ENCODE data around the gene NLN. TPM values are rescaled to one million over a fixed set of nuclear protein-coding genes. Genes with fewer than 3 reads are reported as not detected.

Gene NLN
- total and polyA plus RNA-seq, 2 donors from 2014 or later, result 6.2 to 25.0 TPM

GRCh38 chr5:65682148-65682547, 39.9 kb upstream of the NLN start:
- no peak for TF ChIP-seq CTCF (IDR thresholded peaks at IDR 0.05; ENCODE audit: borderline replicate concordance, extremely low read depth, insufficient read depth)

GRCh38 chr5:65693121-65693520, 28.9 kb upstream of the NLN start:
- no peak overlapping the region for H3K27ac ChIP-seq (ENCODE audit: low read depth in 2 of 2, low read length in 2 of 2)
- no peaks in the 10 kb centered on the region for H3K9me3 ChIP-seq (ENCODE audit: control insufficient read depth in 2 of 3, insufficient read depth in 1 of 3, low read length in 3 of 3)
- no peak overlapping the region for H3K4me3 ChIP-seq (ENCODE audit: low read length in 3 of 3)
- H3K4me1 ChIP-seq (ENCODE audit: control insufficient read depth in 2 of 3, insufficient read depth in 2 of 3, low read depth in 1 of 3, low read length in 3 of 3), result peaks cover 0 to 2% (median 0%) of the 10 kb centered on the region in 3 donors
- FAIRE-seq, result no peak
- no peak for TF ChIP-seq CTCF (IDR thresholded peaks at IDR 0.05; ENCODE audit: borderline replicate concordance, extremely low read depth, insufficient read depth)
- DNase-seq, result no peak
- no peaks in the 10 kb centered on the region for H3K36me3 ChIP-seq (ENCODE audit: control insufficient read depth in 2 of 3, insufficient read depth in 3 of 3, low read length in 3 of 3)
- H3K27me3 ChIP-seq (ENCODE audit: control insufficient read depth, insufficient read depth, low read length), result no peaks in the 10 kb centered on the region
- no peak overlapping the region for H3K9ac ChIP-seq (ENCODE audit: low read length in 3 of 3)
- intact Hi-C loops (cut with DNase I), result no loop called here

More at GRCh38 chr5:65682148-65682547, 39.9 kb upstream of the NLN start:
- H3K9me3 ChIP-seq (ENCODE audit: control insufficient read depth in 2 of 3, insufficient read depth in 1 of 3, low read length in 3 of 3), result no peaks in the 10 kb centered on the region
- H3K36me3 ChIP-seq (ENCODE audit: control insufficient read depth in 2 of 3, insufficient read depth in 3 of 3, low read length in 3 of 3), result peaks cover 0 to 4% (median 0%) of the 10 kb centered on the region in 3 donors
- intact Hi-C loops (cut with DNase I), result no loop called here
- H3K9ac ChIP-seq (ENCODE audit: low read length in 3 of 3), result no peak overlapping the region
- DNase-seq (no peak), FAIRE-seq (no peak)
- H3K27me3 ChIP-seq (ENCODE audit: control insufficient read depth, insufficient read depth, low read length), result no peaks in the 10 kb centered on the region
- no peaks in the 10 kb centered on the region for H3K4me1 ChIP-seq (ENCODE audit: control insufficient read depth in 2 of 3, insufficient read depth in 2 of 3, low read depth in 1 of 3, low read length in 3 of 3)
- H3K27ac ChIP-seq (ENCODE audit: low read depth in 2 of 2, low read length in 2 of 2), result no peak overlapping the region
- no peak overlapping the region for H3K4me3 ChIP-seq (ENCODE audit: low read length in 3 of 3)

- no peak overlapping the region for H3K4me3 ChIP-seq (ENCODE audit: low read length in 3 of 3)
- no peaks in the 10 kb centered on the region for H3K27me3 ChIP-seq (ENCODE audit: control insufficient read depth, insufficient read depth, low read length)
- no peak for TF ChIP-seq CTCF (IDR thresholded peaks at IDR 0.05; ENCODE audit: borderline replicate concordance, extremely low read depth, insufficient read depth)
- H3K4me1 ChIP-seq (ENCODE audit: control insufficient read depth in 2 of 3, insufficient read depth in 2 of 3, low read depth in 1 of 3, low read length in 3 of 3), result peaks cover 0 to 2% (median 0%) of the 10 kb centered on the region in 3 donors
- no peak overlapping the region for H3K27ac ChIP-seq (ENCODE audit: low read depth in 2 of 2, low read length in 2 of 2)
- no peaks in the 10 kb centered on the region for H3K9me3 ChIP-seq (ENCODE audit: control insufficient read depth in 2 of 3, insufficient read depth in 1 of 3, low read length in 3 of 3)
- no peak overlapping the region for H3K9ac ChIP-seq (ENCODE audit: low read length in 3 of 3)
- FAIRE-seq, result peak; percentile 11
- no peaks in the 10 kb centered on the region for H3K36me3 ChIP-seq (ENCODE audit: control insufficient read depth in 2 of 3, insufficient read depth in 3 of 3, low read length in 3 of 3)
- no peak for DNase-seq
- intact Hi-C loops (cut with DNase I), result no loop called here
Measured at GRCh38 chr5:65695162-65695755, 26.7 kb upstream of the NLN start.

GRCh38 chr5:65695896-65696295, 26.1 kb upstream of the NLN start:
- no peaks in the 10 kb centered on the region for H3K36me3 ChIP-seq (ENCODE audit: control insufficient read depth in 2 of 3, insufficient read depth in 3 of 3, low read length in 3 of 3)
- no peaks in the 10 kb centered on the region for H3K27me3 ChIP-seq (ENCODE audit: control insufficient read depth, insufficient read depth, low read length)
- no peak overlapping the region for H3K27ac ChIP-seq (ENCODE audit: low read depth in 2 of 2, low read length in 2 of 2)
- FAIRE-seq (no peak), DNase-seq (no peak)
- no peak overlapping the region for H3K9ac ChIP-seq (ENCODE audit: low read length in 3 of 3)
- peaks cover 0 to 2% (median 0%) of the 10 kb centered on the region in 3 donors for H3K4me1 ChIP-seq (ENCODE audit: control insufficient read depth in 2 of 3, insufficient read depth in 2 of 3, low read depth in 1 of 3, low read length in 3 of 3)
- no peak overlapping the region for H3K4me3 ChIP-seq (ENCODE audit: low read length in 3 of 3)
- intact Hi-C loops (cut with DNase I), result no loop called here
- H3K9me3 ChIP-seq (ENCODE audit: control insufficient read depth in 2 of 3, insufficient read depth in 1 of 3, low read length in 3 of 3), result no peaks in the 10 kb centered on the region
- no peak for TF ChIP-seq CTCF (IDR thresholded peaks at IDR 0.05; ENCODE audit: borderline replicate concordance, extremely low read depth, insufficient read depth)

Measured in kidney (tissue), 14 donors.